ENCODE results near the gene SCNN1A.

DNA sequence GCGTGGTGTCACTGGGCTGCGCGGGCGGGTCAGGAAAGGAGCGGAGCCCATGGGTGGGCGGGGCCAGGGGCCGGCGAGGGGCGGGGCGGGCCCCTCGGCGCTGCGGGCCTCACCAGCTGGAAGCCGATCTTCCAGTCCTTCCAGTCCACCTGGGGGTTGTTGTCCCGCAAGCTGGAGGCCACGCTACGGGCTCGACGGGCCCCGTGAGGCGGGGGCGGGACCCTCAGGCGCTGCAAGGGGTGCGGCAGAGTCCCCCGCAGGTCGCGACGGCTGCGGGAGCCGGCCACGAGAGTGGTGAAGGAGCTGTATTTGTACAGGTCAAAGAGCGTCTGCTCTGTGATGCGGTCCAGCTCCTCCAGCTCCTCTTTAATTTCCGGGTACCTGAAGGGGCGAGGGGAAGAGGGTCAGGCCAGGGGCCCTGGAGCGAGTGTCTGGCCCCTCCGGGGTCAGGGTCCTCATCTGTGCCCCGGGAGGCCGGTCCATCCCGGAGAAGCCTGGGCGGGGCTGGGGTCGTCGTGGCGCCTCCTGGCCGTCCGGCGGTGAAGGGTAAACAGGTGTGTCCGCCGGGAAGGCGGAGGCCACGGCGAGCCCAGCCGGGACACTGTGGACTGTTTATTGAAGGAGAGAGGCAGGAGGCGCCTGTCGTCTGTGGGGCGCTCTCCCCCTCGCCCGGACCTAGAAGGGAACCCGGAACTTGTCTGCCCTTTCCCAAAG, 11.9 kb downstream of the SCNN1A start:
- TF ChIP-seq CTCF (IDR thresholded peaks at IDR 0.05) (peak in 5 of 6 experiments; percentile 1 to 18 (median 4)), POLR2A (IDR thresholded peaks at IDR 0.05) (peak in 3 of 4 donors; percentile 58 to 78 (median 64)), POLR2AphosphoS5 (IDR thresholded peaks at IDR 0.05) (peak; percentile 66 to 74)

Measured in upper lobe of left lung (tissue), 4 donors.